Loucy (cell line): Measurements from ENCODE around the gene RAB11FIP3.

Experiments
- EZH2phosphoT487 ChIP-seq: fragments of 200-600 bp; IDR thresholded peaks from 2 replicates; pipeline ENCODE4 v1.6.1; 2018; ENCODE audit warnings: antibody characterized with exemption, mild to moderate bottlenecking, moderate library complexity, borderline replicate concordance
- TF ChIP-seq, protein P1 (sequence below): fragments of 200-600 bp; sonication (generic); conservative IDR thresholded peaks from 2 replicates; pipeline ENCODE4 v1.5.1; 2014; ENCODE audit warnings: mild to moderate bottlenecking, antibody characterized with exemption, low read length

DNA sequence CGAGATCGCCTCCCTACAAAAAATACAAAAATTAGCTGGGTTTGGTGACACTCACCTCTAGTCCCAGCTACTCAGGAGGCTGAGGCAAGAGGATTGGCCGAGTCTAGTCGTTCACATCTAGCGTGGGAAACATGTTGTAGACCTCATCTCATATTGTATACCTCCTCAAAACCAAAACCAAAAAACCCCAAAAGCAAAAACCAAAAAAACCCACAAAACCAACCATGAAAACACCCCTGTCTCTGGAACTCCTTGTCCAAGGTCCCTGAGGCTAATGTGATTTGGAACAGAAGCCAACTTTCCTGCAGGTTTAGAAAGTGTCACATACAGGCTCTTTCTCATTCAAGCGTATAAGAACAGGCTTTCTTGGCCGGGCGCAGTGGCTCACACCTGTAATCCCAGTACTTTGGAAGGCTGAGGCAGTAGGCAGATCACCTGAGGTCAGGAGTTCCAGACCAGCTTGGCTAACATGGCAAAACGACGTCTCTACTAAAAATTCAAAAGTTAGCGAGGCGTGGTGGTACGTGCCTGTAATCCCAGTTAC lies 29.0 kb downstream of the RAB11FIP3 start:
- TF ChIP-seq, protein P1, sequence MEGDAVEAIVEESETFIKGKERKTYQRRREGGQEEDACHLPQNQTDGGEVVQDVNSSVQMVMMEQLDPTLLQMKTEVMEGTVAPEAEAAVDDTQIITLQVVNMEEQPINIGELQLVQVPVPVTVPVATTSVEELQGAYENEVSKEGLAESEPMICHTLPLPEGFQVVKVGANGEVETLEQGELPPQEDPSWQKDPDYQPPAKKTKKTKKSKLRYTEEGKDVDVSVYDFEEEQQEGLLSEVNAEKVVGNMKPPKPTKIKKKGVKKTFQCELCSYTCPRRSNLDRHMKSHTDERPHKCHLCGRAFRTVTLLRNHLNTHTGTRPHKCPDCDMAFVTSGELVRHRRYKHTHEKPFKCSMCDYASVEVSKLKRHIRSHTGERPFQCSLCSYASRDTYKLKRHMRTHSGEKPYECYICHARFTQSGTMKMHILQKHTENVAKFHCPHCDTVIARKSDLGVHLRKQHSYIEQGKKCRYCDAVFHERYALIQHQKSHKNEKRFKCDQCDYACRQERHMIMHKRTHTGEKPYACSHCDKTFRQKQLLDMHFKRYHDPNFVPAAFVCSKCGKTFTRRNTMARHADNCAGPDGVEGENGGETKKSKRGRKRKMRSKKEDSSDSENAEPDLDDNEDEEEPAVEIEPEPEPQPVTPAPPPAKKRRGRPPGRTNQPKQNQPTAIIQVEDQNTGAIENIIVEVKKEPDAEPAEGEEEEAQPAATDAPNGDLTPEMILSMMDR = no peak
- no peak for TF ChIP-seq EZH2phosphoT487
